Activated T-cell treated with anti-CD3 and anti-CD28 coated beads for 4 hours (primary cell): ENCODE measurements around the gene HES3.
"Not testable (repeated sequence)": the region's sequence is repeated elsewhere in the genome, so short reads cannot be mapped to it uniquely, and the experiment has no call there.

ENCODE experiments used
- DNase-seq: peaks from one replicate; pipeline ENCODE4 v3.0.0-alpha.2; 2020

Gene HES3

DNA sequence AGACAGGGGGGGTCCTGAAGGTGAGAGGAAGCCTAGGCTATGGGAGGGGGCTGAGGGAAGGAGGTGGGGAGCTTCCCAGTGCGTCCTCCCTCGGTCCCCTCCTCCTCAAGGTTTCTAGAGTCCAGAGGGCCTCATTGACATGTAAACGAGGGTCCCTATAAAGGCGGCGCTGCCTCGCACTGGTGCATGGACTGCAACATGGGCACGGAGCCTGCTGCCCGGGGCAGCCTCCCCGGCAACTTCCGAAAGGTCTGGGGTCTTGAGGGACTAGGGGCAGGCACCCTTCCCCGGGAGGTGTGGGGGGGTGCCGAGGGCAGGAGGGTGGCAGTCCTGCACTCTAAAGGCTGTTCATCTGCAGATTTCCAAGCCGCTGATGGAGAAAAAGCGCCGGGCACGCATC lies at the start of gene HES3:
Gene HES3 (plus strand): TSS at position 187 of the 400 bp plus-strand sequence. CDS start 187 bp downstream, at position 374.
- no peak for DNase-seq

GRCh38 chr1:6197746-6198427 lies 46.1 kb upstream of the HES3 start:
- no peak for DNase-seq

- DNase-seq = no peak
Observed at GRCh38 chr1:6198646-6199297, 45.2 kb upstream of the HES3 start.

- peak; percentile 95 for DNase-seq
Observed at GRCh38 chr1:6199298-6200187, 44.4 kb upstream of the HES3 start, which contains the start of gene RPL22. Gene RPL22 (minus strand): TSS chr1:6199595. CDS start chr1:6199573, 22 bp downstream.

DNA sequence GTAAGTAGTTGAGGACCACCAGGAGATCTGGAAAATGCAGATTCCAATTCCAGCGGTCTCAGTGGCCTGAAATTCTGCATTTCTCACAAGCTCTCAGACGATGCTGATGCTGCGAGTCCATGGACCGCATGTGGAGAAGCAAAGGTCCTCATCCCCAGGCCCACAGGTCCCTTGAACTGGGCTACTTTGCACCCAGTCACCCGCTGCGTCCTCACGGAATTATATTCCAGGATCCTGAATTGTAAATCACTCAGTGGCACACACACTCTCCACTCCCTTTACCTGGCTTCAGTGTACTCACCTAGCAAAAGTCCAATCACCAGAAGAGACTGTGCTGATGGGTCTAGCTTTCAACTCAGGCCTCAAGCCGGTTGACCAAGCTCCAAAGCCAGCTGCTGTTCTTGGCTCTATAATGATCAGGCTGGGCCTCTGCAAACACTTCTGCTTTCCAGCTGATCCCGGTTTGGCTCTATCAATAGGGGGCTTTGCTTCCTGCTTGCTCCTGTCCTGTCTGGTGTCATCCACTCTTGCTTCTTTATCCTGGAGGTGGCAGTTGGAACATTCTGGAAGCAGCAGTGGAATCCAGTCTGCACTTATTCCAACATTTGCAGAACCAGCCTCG lies 43.7 kb upstream of the HES3 start:
- no peak for DNase-seq

DNA sequence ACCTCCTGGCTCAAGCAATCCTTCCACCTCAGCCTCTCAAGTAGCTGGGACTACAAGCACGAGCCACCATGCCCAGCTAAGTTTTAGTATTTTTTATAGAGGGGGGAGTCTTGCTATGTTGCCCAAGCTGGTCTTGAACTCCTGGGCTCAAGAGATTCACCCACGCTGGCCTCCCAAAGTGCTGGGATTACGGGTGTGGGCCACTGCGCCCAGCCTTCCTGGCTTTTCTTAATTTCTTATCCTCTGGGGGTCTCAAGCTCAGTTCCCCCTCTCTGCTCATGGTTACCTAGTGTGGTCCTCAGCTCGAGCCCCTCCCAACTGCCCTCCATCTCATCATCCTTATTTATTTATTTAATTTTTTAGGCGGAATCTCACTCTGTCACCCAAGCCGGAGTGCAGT lies 41.7 kb upstream of the HES3 start:
- DNase-seq = no peak

GRCh38 chr1:6205849-6206519 lies 38.0 kb upstream of the HES3 start, which contains the start of gene RNF207:
Gene RNF207 (plus strand): TSS chr1:6206119. CDS start chr1:6206536, 417 bp downstream.
- DNase-seq = peak; percentile 49

GRCh38 chr1:6206520-6206855 lies 37.5 kb upstream of the HES3 start:
- no peak for DNase-seq

- no peak for DNase-seq
Observed at GRCh38 chr1:6207075-6207885, 36.7 kb upstream of the HES3 start.

GRCh38 chr1:6207921-6208320 lies 36.1 kb upstream of the HES3 start:
- no peak for DNase-seq

- DNase-seq = no peak
Observed at GRCh38 chr1:6208723-6209660, 35.0 kb upstream of the HES3 start.

- DNase-seq = no peak
Observed at GRCh38 chr1:6209661-6210580, 34.1 kb upstream of the HES3 start.

DNA sequence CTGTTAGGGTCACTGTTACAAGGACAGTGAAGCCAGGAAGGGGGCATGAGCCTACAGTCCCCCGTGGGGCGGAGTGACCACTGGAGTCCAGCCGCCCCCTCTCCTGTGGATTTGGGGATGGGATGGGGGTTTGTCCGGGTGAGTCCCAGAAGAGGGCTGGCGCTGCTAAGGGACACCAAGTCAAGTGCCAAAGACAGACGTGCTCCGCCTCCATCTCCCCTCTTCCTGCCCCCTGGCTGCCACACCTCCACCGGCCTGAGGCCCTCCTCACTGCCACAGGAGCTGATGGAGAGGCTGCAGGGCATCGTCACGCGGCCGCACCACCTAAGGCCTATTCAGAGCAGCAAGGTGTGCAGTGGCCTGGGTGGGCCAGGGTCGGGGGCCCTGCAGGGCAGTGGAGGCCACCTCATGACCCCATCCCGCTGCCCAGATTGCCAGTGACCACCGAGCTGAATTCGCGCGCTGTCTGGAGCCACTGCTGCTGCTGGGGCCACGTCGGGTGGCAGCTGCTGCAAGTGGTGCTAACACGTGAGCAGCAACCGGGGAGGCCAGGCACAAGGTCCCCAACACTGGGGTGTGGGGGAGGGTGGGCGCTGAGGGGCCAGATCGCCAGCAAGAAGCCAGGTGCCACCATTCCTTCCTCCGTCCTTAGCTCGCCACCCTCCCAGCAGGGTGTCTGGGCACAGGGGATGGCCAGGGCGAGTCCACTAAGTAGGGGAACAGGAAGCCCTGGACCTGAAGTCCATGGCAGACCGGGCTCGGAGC lies 33.2 kb upstream of the HES3 start:
- no peak for DNase-seq

DNA sequence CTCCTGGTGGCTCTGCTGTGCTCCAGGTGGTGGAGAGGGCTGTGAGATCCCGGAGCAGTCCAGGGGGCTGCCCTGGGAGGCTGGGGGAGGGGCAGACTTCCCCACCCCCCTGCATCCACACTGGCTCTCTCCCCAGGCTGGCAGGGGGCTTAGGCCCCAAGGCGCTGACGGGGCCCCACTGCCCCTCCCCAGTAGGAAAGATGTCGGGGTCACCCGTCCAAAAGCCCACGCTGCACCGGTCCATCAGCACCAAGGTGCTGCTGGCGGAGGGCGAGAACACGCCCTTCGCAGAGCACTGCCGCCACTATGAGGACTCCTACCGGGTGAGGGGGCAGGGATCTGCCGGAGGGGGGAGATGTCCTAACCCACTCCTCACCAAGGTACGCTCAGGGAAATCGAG lies 32.2 kb upstream of the HES3 start:
- no peak for DNase-seq

GRCh38 chr1:6212193-6212959 lies 31.6 kb upstream of the HES3 start:
- DNase-seq = no peak

DNA sequence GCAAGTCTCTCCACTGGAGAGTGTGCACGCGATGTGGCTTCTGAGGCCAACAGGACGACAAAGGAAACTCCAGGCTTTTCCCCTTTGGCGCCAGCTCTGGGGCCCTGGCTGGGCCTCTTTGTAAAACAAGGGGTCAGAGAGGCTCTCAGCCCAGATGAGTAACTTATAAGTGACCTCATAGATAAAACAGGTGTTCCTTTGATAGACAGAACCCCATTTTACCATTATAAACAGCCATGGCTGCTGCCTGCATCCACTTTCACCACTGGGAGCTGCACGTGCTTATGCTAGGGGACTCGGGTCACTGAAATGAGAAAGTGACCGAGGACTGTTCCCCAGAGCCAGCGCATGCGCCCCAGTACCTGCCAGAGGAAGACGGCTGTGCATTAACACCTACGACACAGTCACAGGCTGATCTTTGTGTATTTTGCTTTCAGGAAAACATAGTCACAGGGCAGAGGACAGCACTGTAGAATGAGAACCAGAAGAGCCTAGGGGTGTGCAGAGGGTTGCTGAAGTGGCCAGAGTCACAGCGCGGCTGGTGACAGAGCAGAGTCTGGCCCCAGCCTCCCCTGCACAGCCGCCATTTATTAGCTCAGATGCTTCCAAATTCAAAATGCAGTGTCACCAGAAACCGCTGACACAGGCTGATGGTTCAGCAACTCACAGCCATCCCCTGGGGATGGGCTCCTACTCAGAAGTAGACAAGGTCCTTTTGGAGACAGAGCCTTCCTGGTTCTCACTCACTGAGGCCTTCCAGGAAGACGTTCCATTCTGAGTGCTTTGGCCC lies 25.4 kb upstream of the HES3 start:
- DNase-seq = no peak

DNA sequence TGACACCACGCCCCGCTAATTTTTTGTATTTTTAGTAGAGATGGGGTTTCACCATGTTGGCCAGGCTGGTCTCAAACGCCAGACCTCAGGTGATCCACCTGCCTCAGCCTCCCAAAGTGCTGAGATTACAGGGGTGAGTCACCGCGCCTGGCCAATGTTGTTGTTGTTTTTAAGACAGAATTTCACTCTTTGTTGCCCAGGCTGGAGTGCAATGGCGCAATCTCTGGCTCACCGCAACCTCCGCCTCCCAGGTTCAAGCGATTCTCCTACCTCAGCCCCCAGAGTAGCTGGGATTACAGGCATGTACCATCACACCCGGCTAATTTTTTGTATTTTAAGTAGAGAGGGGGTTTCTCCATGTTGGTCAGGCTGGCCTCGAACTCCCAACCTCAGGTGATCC lies 24.3 kb upstream of the HES3 start:
- DNase-seq = not testable (repeated sequence)
